GM12892 (cell line): ENCODE measurements around the gene FANCB.

Experiments used
- DNase-seq: peaks from one replicate; pipeline ENCODE4 v3.0.0; 2011; ENCODE audit not compliant: insufficient read length
- FAIRE-seq: peaks from 2 replicates; lab custom pipeline; 2011; peaks lifted over from hg19 to GRCh38; lab: Jason Lieb, UNC
- POLR2A ChIP-seq: IDR thresholded peaks from 2 replicates; pipeline ENCODE4 v1.6.1; 2011; ENCODE audit warnings: low read depth, low read length, control low read depth
- POLR2AphosphoS5 ChIP-seq: IDR thresholded peaks from 2 replicates; pipeline ENCODE4 v1.6.1; 2011; ENCODE audit warnings: low read depth, low read length, control low read depth
- TAF1 ChIP-seq: IDR thresholded peaks from 2 replicates; pipeline ENCODE4 v1.6.1; 2011; ENCODE audit warnings: low read depth, mild to moderate bottlenecking, control low read depth, low read length, borderline replicate concordance

Gene FANCB

DNA sequence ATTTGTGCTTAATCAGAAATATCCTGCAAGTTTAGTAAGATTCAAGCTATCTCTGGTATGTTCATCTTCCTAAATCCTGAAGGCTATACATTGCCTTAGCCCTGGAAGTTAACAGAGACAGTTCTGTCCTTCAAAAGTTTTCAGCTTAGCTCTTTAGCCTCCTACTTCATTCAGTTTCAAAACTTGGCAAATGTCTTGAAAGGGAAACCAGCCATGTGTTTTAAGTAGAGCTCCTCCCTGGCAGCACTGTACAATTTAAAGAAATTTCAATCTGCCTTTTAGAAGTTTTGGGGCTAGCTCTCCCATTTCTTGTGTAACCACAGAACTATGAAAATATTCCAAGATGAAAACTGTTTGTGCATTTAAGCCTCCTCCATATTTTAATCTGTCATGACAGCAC, 47.0 kb downstream of the FANCB start:
- TF ChIP-seq POLR2A (no peak), TAF1 (no peak), POLR2AphosphoS5 (no peak)
- FAIRE-seq: no peak
- no peak for DNase-seq

DNA sequence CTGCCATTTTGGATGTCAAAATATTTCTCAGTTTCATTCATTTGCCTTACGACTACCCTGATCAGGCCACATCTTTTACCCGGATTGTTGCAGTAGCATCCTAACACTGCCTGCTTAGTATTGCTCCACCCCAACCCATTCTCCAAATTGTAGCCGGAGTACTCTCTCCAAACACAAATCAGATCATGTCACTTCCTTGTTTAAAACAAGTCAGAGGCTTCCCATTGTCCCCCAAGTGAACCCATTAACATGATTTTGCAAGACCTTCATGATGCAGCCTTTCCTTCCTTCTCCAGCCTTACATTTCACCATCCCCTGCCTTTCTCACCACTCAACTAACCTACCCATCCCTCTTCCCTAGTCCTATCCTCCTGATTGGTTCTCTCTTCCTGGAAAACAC, 53.1 kb downstream of the FANCB start:
- TF ChIP-seq POLR2A: no peak
- no peak for TF ChIP-seq POLR2AphosphoS5
- TF ChIP-seq TAF1: no peak
- FAIRE-seq: no peak
- DNase-seq: no peak

DNA sequence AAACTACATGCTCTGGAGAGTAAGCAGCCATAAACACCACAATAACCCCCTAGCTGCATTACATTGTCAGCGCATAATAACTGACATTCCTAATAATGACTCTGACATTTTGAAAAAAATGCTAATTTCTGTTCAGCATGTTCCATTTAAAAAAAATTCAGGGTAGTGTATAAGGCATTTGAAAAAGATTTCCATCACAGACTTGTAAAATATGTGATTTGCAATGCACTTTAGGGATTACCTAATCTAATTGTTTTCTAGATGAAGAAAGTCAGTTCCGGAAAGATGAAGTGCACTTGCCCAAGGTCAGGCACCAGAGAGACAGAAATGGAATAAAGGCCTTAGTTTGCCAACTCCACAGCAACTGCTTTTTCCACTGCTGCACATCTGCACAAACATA, 55.3 kb downstream of the FANCB start:
- DNase-seq (no peak), FAIRE-seq (no peak)
- no peak for TF ChIP-seq POLR2A
- no peak for TF ChIP-seq TAF1
- no peak for TF ChIP-seq POLR2AphosphoS5

DNA sequence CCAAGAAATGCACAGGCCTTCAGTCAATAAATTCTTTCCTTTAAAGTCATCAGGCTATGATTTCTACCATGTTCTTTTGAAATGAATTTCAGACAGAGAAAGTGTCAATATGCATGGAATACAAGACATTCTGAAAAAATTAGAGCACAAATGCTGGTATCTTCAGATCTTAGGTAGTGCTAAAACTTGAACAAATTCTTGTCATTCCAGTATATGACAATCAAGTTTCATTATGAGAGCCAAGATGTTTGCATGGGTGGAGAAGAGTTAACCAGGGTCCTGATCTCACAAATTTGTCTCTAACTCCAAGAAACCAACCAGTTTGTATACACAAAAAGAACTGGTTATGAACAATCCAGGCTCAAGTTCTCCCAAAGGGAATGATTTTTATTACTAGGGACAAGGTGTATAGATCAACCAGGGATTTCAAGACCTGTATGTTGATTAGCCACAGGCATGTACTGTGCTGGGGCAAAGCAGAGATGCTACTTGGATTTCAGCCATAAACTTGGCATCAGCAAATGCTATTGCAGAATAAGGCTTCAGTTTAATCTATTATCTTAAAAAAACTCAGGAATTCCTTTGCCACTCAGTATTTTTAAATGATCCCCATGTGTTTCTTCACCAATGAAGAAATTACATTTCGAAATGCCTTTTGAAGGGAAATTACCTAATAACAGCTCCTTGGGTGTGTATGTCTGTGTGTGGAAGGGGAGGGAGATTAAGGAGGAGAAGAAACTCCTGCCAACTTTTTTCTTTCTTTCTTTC, 69.7 kb downstream of the FANCB start:
- TF ChIP-seq POLR2AphosphoS5 (no peak), TAF1 (no peak), POLR2A (no peak)
- FAIRE-seq (no peak), DNase-seq (no peak)

DNA sequence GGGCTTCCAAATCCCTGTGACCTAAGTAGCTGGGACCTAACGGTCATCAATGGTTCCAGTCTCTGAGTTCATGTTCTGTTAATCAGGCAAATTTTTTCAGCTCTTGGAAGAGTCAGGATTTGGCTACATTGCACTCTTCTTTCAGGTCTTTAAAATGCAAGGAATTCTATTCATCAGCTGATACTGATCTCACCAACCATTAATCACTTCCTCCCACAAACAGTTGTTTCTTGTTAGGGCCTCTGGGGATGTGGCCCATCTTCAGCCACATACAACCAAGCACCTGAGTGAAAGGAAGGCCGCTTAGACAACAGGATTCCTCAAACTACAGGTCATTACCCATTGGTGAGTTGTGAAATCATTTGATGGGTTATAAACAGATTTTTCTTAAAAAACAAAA, 71.7 kb downstream of the FANCB start:
- FAIRE-seq (no peak), DNase-seq (no peak)
- TF ChIP-seq POLR2AphosphoS5 (no peak), TAF1 (no peak), POLR2A (no peak)

DNA sequence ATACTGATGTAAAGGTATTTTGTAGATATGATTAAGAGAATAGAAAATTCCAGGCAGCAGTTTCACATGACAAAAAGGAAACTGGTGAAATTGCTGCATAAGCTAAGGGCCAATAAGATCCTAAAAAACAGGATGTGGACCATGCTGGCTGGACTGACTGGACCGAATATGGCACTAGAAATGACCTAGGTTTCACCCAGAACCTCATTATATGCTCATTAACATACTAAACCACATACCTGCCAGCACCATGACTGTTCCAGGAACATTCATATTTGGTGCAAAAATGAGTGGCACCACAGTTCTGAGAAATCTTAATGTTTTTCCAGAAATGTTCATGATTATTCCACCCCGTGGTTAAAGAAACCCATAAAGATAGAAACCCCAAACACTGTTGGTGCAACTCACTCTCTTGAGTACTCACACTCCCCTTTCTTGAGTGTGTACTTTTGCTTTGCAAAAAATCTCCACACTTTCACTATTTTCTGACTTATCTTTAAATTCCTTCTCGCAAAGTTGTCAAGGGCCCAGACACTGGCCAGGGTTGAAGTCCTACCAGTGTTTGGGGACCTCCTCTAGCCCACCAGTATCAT, 74.0 kb downstream of the FANCB start:
- FAIRE-seq (no peak), DNase-seq (no peak)
- TF ChIP-seq TAF1 (no peak), POLR2AphosphoS5 (no peak), POLR2A (no peak)
